Measurements from ENCODE around the gene EP400. TPM values are rescaled to one million over a fixed set of nuclear protein-coding genes. Genes with fewer than 3 reads are reported as not detected.

Gene EP400
- total and polyA plus RNA-seq, 2 of the 13 experiments (the other 11 are each of a cell fraction or from before 2014, with no cell fraction given) = 4.9 to 5.0 TPM

- BruUV-seq (replicated peaks) = no TSS peak
- TF ChIP-seq CHD4 (IDR thresholded peaks at IDR 0.05; ENCODE audit: borderline replicate concordance, low read length) = no peak
- Histone ChIP-seq H3K9ac (ENCODE audit: insufficient read depth, low read depth, low read length) (no peak overlapping the region), H2AFZ (ENCODE audit: low read length) (no peak overlapping the region), H3K4me1 (ENCODE audit: insufficient read depth, low read length) (peaks cover 5% of the 10 kb centered on the region), H3K36me3 (replicated peaks in 1 of 2; ENCODE audit: control insufficient read depth in 1 of 2, insufficient read depth in 2 of 2, low read length in 2 of 2) (peaks cover 3 to 5% of the 10 kb centered on the region in 2 experiments; a peak in 3 of 5 replicates), H4K20me1 (ENCODE audit: insufficient read depth, low read length) (peaks cover 38% of the 10 kb centered on the region; the same call in 1 of the 2 replicates), H3K9me3 (ENCODE audit: low read length) (no peaks in the 10 kb centered on the region), H3K4me2 (ENCODE audit: low read depth, low read length) (no peak overlapping the region), H3K27ac (ENCODE audit: extremely low read length, insufficient read depth, low read length) (no peak overlapping the region), H3K4me3 (replicated peaks in 1 of 3; ENCODE audit: insufficient read depth in 1 of 3, low read depth in 2 of 3, low read length in 3 of 3) (no peak overlapping the region), H3K27me3 (ENCODE audit: control insufficient read depth in 1 of 2, insufficient read depth in 2 of 2, low read length in 2 of 2) (no peaks in the 10 kb centered on the region), H3K79me2 (ENCODE audit: insufficient read depth, low read length) (peaks cover 8% of the 10 kb centered on the region)
- WGBS (ENCODE audit: low lambda C conversion rate) = 93% methylated on average over 24 of the region's 30 CpGs
- POLR2A ChIA-PET = no interaction called here
- no peak for ATAC-seq
- FAIRE-seq = no peak
- no peak for DNase-seq (ENCODE audit: low spot score)
- CTCF ChIA-PET (ENCODE audit: low intra/inter-chr PET ratio, low total read pairs) = no interaction called here
- in situ Hi-C loops (cut with HindIII; ENCODE audit: extremely low pct_ligation_motif_present, low pct_unique_long_range_greater_than_20kb) = no loop called here
- intact Hi-C loops (cut with micrococcal nuclease; ENCODE audit: unreplicated experiment) = no loop called here
Measured at GRCh38 chr12:131901431-131902331, 48.1 kb upstream of the EP400 start.

- 96% methylated on average over 20 of the region's 25 CpGs for WGBS (ENCODE audit: low lambda C conversion rate)
- no peak overlapping the region for H3K27ac ChIP-seq (ENCODE audit: extremely low read length, insufficient read depth, low read length)
- H3K79me2 ChIP-seq (ENCODE audit: insufficient read depth, low read length) = peaks cover 5% of the 10 kb centered on the region
- no peaks in the 10 kb centered on the region for H3K27me3 ChIP-seq (ENCODE audit: control insufficient read depth in 1 of 2, insufficient read depth in 2 of 2, low read length in 2 of 2)
- CTCF ChIA-PET (ENCODE audit: low intra/inter-chr PET ratio, low total read pairs) = no interaction called here
- H3K4me1 ChIP-seq (ENCODE audit: insufficient read depth, low read length) = no peaks in the 10 kb centered on the region
- POLR2A ChIA-PET = interaction anchor here (1.0 kb wide), 1 partner anchor 43 kb away, joined by 3 read pairs; no protein-coding TSS in a partner anchor
- H3K4me2 ChIP-seq (ENCODE audit: low read depth, low read length) = no peak overlapping the region
- TF ChIP-seq RBFOX2 (IDR thresholded peaks at IDR 0.05; ENCODE audit: low read depth, low read length) = peak; percentile 44; the same call in 1 of the 2 replicates
- TF ChIP-seq GMEB2 (CRISPR knock-in tag; IDR thresholded peaks at IDR 0.05; ENCODE audit: low read depth) = no peak
- no peaks in the 10 kb centered on the region for H3K9me3 ChIP-seq (ENCODE audit: low read length)
- no peak for DNase-seq (ENCODE audit: low spot score)
- H4K20me1 ChIP-seq (ENCODE audit: insufficient read depth, low read length) = peaks cover 30% of the 10 kb centered on the region; the same call in 1 of the 2 replicates
- no peak for FAIRE-seq
- intact Hi-C loops (cut with micrococcal nuclease; ENCODE audit: unreplicated experiment) (no loop called here), in situ Hi-C loops (cut with HindIII; ENCODE audit: extremely low pct_ligation_motif_present, low pct_unique_long_range_greater_than_20kb) (no loop called here)
- no TSS peak for BruUV-seq (replicated peaks)
- no peak overlapping the region for H3K4me3 ChIP-seq (replicated peaks in 1 of 3; ENCODE audit: insufficient read depth in 1 of 3, low read depth in 2 of 3, low read length in 3 of 3)
- ATAC-seq = no peak
- peaks cover 0 to 7% of the 10 kb centered on the region in 2 experiments; a peak in 4 of 5 replicates for H3K36me3 ChIP-seq (replicated peaks in 1 of 2; ENCODE audit: control insufficient read depth in 1 of 2, insufficient read depth in 2 of 2, low read length in 2 of 2)
- H3K9ac ChIP-seq (ENCODE audit: insufficient read depth, low read depth, low read length) = no peak overlapping the region
- no peak overlapping the region for H2AFZ ChIP-seq (ENCODE audit: low read length)
Measured at GRCh38 chr12:131902332-131903241, 47.2 kb upstream of the EP400 start.
